Measurements from ENCODE around the gene HP1BP3. TPM values are rescaled to one million over a fixed set of nuclear protein-coding genes. Genes with fewer than 3 reads are reported as not detected.

The HP1BP3 gene
- polyA plus RNA-seq, 1 donor from 2014 or later = 389 TPM

- no peaks in the 10 kb centered on the region for H3F3A ChIP-seq (ENCODE audit: insufficient read depth, low read length, poor library complexity, severe bottlenecking)
- no peaks in the 10 kb centered on the region for H3K9me2 ChIP-seq (ENCODE audit: insufficient read depth, low read length)
- H3K27me3 ChIP-seq (ENCODE audit: insufficient read depth, low read depth, low read length) = no peaks in the 10 kb centered on the region
- no peak overlapping the region for H2AFZ ChIP-seq (ENCODE audit: low read depth, low read length)
- H3K4me2 ChIP-seq (ENCODE audit: low read length) = no peak overlapping the region
- H3K79me2 ChIP-seq (replicated peaks; ENCODE audit: insufficient read depth, low read length) = peaks cover 23% of the 10 kb centered on the region
- H3K9ac ChIP-seq (ENCODE audit: low read length) = no peak overlapping the region
- H3K9me3 ChIP-seq (ENCODE audit: low read length) = no peaks in the 10 kb centered on the region
- H4K20me1 ChIP-seq (ENCODE audit: insufficient read depth) = peaks cover 3% of the 10 kb centered on the region
- no peak for TF ChIP-seq EZH2 (IDR thresholded peaks at IDR 0.05; ENCODE audit: borderline replicate concordance, insufficient read depth, low read length, poor library complexity, severe bottlenecking)
- no peak for TF ChIP-seq EP300 (conservative IDR thresholded peaks at IDR 0.05; ENCODE audit: poor library complexity, severe bottlenecking)
- TF ChIP-seq REST (IDR thresholded peaks at IDR 0.05; ENCODE audit: borderline replicate concordance) = no peak
- TF ChIP-seq MXI1 (conservative IDR thresholded peaks at IDR 0.05; ENCODE audit: poor library complexity, severe bottlenecking) = no peak
- TF ChIP-seq TAF1 (IDR thresholded peaks at IDR 0.05; ENCODE audit: low read depth) = no peak
- no peak for TF ChIP-seq CTCF (IDR thresholded peaks at IDR 0.05; ENCODE audit: poor library complexity, severe bottlenecking)
- no peak overlapping the region for H3K27ac ChIP-seq (ENCODE audit: low read length)
- no peak overlapping the region for H3K4me3 ChIP-seq (ENCODE audit: low read length)
- peaks cover 13% of the 10 kb centered on the region for H3K36me3 ChIP-seq (ENCODE audit: insufficient read depth, low read length)
Observed at GRCh38 chr1:20771780-20772179, 15.3 kb downstream of the HP1BP3 start.

GRCh38 chr1:20770314-20771087 lies 16.6 kb downstream of the HP1BP3 start:
- H3F3A ChIP-seq (ENCODE audit: insufficient read depth, low read length, poor library complexity, severe bottlenecking) = no peaks in the 10 kb centered on the region
- H3K79me2 ChIP-seq (replicated peaks; ENCODE audit: insufficient read depth, low read length) = peaks cover 13% of the 10 kb centered on the region
- peaks cover 13% of the 10 kb centered on the region for H3K36me3 ChIP-seq (ENCODE audit: insufficient read depth, low read length)

More at GRCh38 chr1:20770314-20771087, 16.6 kb downstream of the HP1BP3 start:
- no peak overlapping the region for H3K27ac ChIP-seq (ENCODE audit: low read length)
- no peak overlapping the region for H3K9ac ChIP-seq (ENCODE audit: low read length)
- H3K4me2 ChIP-seq (ENCODE audit: low read length) = no peak overlapping the region
- no peaks in the 10 kb centered on the region for H3K9me3 ChIP-seq (ENCODE audit: low read length)
- no peak overlapping the region for H3K4me3 ChIP-seq (ENCODE audit: low read length)
- TF ChIP-seq CTCF (IDR thresholded peaks at IDR 0.05; ENCODE audit: poor library complexity, severe bottlenecking) (no peak), EP300 (conservative IDR thresholded peaks at IDR 0.05; ENCODE audit: poor library complexity, severe bottlenecking) (no peak), TAF1 (IDR thresholded peaks at IDR 0.05; ENCODE audit: low read depth) (no peak), RAD21 (conservative IDR thresholded peaks at IDR 0.05) (no peak), REST (IDR thresholded peaks at IDR 0.05; ENCODE audit: borderline replicate concordance) (no peak), POLR2AphosphoS5 (IDR thresholded peaks at IDR 0.05) (no peak), SMC3 (conservative IDR thresholded peaks at IDR 0.05; ENCODE audit: poor library complexity) (no peak), MXI1 (conservative IDR thresholded peaks at IDR 0.05; ENCODE audit: poor library complexity, severe bottlenecking) (no peak), EZH2 (IDR thresholded peaks at IDR 0.05; ENCODE audit: borderline replicate concordance, insufficient read depth, low read length, poor library complexity, severe bottlenecking) (no peak)
- H3K9me2 ChIP-seq (ENCODE audit: insufficient read depth, low read length) = no peaks in the 10 kb centered on the region
- no peak overlapping the region for H2AFZ ChIP-seq (ENCODE audit: low read depth, low read length)
- H3K27me3 ChIP-seq (ENCODE audit: insufficient read depth, low read depth, low read length) = no peaks in the 10 kb centered on the region
- H4K20me1 ChIP-seq (ENCODE audit: insufficient read depth) = peaks cover 3% of the 10 kb centered on the region
